Adipose tissue (tissue), 3 donors: ENCODE measurements around the gene IVL. TPM values are rescaled to one million over a fixed set of nuclear protein-coding genes. Genes with fewer than 3 reads are reported as not detected.

ENCODE experiments used
- H3K27ac ChIP-seq: one replicate; pipeline ENCODE4 v1.5.1; 2013; ENCODE audit warnings: low read depth, low read length
- WGBS, 3 donors: extraction: QIAGEN DNeasy Blood & Tissue Kit; methylation state at CpG; one replicate each; pipeline ENCODE4 v1.1.7; 2013; 5-methylcytosine and 5-hydroxymethylcytosine counted together
- polyA plus RNA-seq, 3 donors: library from polyadenylated mRNA; stranded (reverse); fragments of 200-250 nt; gene quantifications; one replicate each; pipeline ENCODE4 v1.2.3, GENCODE V29; 2013
- donor health status: healthy with polysubstance abuse.
- donor health status: Bipolar disorder and iron deficiency.
- donor health status: healthy.

IVL gene, protein sequence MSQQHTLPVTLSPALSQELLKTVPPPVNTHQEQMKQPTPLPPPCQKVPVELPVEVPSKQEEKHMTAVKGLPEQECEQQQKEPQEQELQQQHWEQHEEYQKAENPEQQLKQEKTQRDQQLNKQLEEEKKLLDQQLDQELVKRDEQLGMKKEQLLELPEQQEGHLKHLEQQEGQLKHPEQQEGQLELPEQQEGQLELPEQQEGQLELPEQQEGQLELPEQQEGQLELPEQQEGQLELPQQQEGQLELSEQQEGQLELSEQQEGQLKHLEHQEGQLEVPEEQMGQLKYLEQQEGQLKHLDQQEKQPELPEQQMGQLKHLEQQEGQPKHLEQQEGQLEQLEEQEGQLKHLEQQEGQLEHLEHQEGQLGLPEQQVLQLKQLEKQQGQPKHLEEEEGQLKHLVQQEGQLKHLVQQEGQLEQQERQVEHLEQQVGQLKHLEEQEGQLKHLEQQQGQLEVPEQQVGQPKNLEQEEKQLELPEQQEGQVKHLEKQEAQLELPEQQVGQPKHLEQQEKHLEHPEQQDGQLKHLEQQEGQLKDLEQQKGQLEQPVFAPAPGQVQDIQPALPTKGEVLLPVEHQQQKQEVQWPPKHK
- polyA plus RNA-seq: under 1 TPM in 2 of 3 donors, not detected in 1; 0.06 to 0.40 TPM

GRCh38 chr1:152907686-152908601, at the start of gene IVL:
Gene IVL (plus strand): TSS chr1:152908546. CDS start chr1:152909798, 1,252 bp downstream.
- no peak within 1 kb of the TSS for H3K27ac ChIP-seq
- WGBS, 3 donors: 75 to 86% (median 81%) methylated on average over 4 of the region's 4 CpGs

DNA sequence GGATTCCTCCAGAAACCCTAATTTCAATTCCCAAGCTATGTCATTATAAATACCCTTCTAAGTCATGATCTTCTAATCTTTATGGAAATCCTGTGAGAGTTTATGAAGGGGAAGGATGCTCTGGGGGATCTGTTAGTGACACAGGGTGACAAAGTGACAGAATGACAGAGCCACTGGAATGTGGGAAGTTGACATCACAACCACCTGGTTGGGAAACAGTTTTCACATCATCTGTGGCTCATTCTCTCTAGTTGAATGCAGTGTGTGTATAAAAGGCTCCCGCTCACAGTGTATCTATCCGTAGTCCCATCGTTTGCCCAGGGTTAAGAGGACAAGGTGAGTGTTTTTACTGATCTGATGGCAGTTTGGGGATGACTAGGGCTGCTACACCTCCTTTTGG, 48.6 kb upstream of the IVL start, which contains the start of gene LCE7A:
Gene LCE7A (plus strand): TSS at position 301 of the 400 bp plus-strand sequence. CDS start 702 bp downstream, outside the sequence.
- 74 to 90% (median 87%) methylated on average over 3 of the region's 3 CpGs for WGBS, 3 donors
- H3K27ac ChIP-seq: no peak within 1 kb of the TSS

- H3K27ac ChIP-seq: no peak overlapping the region
- WGBS, 3 donors: 58 to 86% (median 77%) methylated on average over 3 of the region's 3 CpGs
Observed at GRCh38 chr1:152860129-152860528, 48.2 kb upstream of the IVL start.

DNA sequence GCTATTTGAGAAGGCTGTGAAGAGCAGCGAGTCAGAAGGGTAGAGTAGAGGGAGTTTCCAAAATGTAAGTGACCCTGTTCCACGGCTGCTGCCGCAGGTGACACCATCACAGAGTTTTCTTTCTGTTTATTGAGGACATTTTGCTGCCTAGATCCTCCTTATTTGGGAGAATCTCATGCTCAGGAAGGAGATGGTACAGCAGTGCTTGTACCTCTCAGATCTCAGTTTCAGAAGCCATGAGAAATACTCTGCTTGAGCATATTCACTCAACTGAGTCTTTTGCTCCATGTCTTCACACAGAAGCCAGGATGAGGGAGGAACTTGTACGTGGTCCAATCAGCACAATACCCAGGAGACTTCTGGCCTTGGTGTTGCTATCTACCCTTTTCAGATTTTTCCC, 47.0 kb upstream of the IVL start:
- H3K27ac ChIP-seq: no peak overlapping the region
- 62 to 76% (median 72%) methylated on average over 4 of the region's 4 CpGs for WGBS, 3 donors

GRCh38 chr1:152864443-152864842, 43.9 kb upstream of the IVL start:
- no peak overlapping the region for H3K27ac ChIP-seq

DNA sequence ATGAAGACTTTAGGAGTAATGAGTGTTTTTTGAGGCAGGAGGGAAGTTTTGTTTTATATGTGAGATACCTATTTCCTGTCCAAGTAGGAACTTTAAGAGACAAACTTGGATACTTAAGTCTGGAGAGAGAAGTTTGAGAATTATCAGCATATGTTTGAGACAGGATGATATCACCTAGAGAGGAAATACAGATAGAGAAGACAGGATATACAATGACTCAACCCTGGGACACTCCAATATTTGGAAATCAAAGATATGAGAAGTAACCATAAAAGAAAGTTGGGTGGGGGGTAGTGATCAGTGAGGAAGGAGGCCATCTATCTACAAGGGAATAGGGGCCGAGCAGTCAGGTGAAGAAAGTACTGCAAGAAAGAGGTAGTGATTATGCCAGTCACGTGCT, 42.0 kb upstream of the IVL start:
- 49 to 71% (median 70%) methylated on average over 2 of the region's 2 CpGs for WGBS, 3 donors
- no peak overlapping the region for H3K27ac ChIP-seq

- H3K27ac ChIP-seq: no peak overlapping the region
- WGBS, 3 donors: 31 to 35% (median 32%) methylated on average over 9 of the region's 9 CpGs
Observed at GRCh38 chr1:152869808-152870419, 38.4 kb upstream of the IVL start.

DNA sequence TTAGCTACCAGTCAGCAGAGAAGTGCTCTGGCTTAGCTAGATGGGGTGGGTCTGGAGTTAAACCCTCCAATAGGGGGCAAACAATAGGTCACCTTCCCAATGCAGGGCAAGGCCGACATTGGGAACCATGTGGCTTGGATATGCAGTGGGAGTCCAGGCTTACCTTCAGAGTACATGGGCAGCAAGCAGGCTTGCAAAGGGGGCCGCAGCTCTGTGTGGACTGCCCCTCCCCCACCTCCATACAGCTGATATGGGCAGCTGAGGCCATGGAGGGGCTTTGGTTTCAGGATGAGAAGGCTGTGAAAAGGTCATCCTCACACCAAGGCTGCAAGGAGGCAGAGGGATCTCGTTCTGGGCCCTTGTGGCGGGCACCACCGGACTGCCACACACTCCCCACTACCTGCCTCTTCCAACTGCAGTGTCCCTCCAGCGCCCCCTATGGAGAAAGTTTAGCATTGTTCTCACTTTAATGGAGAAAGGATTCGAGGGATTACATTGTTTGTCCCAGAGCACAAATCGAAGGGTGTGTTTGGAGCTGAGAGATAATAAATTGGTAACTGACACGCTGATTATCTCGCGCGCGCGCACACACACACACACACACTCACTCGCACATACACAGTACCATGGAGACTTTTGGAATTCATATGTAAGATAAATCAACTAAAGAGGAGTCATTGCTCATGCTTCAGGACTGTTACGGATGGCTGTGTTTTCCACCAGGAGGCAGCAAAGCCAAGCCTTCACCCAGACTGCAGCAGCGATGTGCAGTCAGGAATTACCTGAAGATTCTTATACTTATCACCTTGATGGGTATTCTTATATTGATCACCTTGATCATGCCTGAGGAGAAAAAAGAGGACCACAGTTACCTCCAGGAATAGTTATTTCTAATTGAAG, 37.3 kb upstream of the IVL start:
- 36 to 53% (median 50%) methylated on average over 16 to 17 of the region's 17 CpGs for WGBS, 3 donors
- H3K27ac ChIP-seq: no peak overlapping the region

DNA sequence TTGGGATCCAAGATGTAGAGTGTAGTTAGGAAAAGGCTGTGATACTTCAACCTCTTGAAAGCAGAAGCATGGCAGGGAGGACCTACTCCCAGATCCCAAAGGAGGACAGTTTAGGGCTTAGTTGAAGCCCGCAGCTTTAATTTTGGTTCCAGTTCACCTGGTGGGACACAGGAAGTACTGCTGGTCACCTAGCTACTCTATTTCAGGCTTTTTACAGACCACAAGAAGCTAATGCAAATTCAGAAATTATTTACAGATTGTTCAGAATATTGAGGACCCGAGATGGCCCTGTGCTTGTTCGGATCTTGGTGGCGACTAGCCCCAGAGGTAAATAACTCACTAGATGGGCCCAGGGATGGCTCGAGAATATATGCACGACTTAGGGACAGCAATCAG, 36.6 kb upstream of the IVL start:
- 84 to 90% (median 90%) methylated on average over 6 of the region's 6 CpGs for WGBS, 3 donors
- H3K27ac ChIP-seq: no peak overlapping the region

- no peak overlapping the region for H3K27ac ChIP-seq
Observed at GRCh38 chr1:152873495-152873894, 34.9 kb upstream of the IVL start.

- H3K27ac ChIP-seq: no peak overlapping the region
- 65 to 85% (median 79%) methylated on average over 1 of the region's 1 CpG for WGBS, 3 donors
Observed at GRCh38 chr1:152876827-152877226, 31.5 kb upstream of the IVL start.

- 0 to 5% (median 3%) methylated on average over 1 of the region's 1 CpG for WGBS, 3 donors
- H3K27ac ChIP-seq: no peak within 1 kb of the TSS
Observed at GRCh38 chr1:152878042-152878441, 30.3 kb upstream of the IVL start, which contains the start of gene SMCP. Gene SMCP (plus strand): TSS chr1:152878322. CDS start chr1:152884423, 6,101 bp downstream.

GRCh38 chr1:152879559-152880198, 28.7 kb upstream of the IVL start:
- H3K27ac ChIP-seq: no peak overlapping the region

DNA sequence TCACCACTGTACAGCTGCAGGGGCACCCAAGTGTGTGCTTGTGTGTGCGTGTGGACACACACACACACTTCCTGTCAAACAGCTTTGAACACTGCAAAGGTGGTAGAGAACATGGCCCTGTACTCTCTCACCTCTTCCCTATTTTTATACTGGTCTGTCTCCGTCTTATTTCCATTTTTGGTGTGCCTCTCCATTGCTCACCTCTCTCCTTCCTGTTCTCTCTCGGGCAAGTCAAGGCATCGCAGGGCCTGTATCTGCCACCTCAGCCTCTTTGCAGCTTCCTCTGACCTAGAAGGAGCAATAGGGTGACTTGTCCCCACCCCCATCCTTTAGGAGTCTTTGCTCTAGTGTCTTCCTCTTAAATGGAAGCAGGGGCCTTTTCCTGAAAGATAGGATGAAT, 28.0 kb upstream of the IVL start:
- no peak overlapping the region for H3K27ac ChIP-seq
- WGBS, 3 donors: 69 to 77% (median 76%) methylated on average over 4 of the region's 4 CpGs

DNA sequence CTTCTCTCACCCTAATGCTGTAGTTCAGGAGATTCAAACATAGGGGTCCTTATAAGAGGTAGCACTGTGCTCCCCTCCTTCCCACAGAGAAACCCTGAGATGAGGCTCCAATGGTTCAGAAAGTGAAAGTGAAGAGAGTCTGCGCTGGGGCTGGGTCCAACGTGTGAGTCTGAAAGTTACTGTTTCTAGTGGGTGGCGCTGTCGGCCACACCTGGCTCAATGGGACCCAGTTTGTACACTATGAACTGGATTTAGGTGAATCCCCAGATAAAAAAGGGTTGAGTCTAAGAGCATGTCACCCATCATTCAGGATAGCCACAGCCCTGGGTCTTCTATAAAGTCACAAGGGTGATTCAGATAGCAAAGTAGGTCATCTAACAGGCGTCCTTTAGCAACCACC, 27.4 kb upstream of the IVL start:
- 71 to 80% (median 77%) methylated on average over 5 of the region's 5 CpGs for WGBS, 3 donors
- no peak overlapping the region for H3K27ac ChIP-seq

- no peak overlapping the region for H3K27ac ChIP-seq
Observed at GRCh38 chr1:152884085-152884484, 24.3 kb upstream of the IVL start.

DNA sequence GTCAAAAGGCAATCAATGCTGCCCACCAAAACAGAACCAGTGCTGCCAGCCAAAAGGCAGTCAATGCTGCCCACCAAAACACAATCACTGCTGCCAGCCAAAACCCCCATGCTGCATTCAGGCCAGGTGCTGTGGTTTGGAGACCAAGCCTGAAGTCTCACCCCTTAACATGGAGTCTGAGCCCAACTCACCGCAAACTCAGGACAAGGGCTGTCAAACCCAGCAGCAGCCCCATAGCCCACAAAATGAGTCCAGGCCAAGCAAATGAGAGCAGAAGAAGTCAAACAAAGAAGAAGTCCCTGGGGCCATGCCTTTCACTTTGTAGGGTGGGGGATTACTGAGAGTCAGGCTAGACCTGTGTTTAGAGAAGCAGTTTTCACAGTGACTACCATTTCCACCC, 23.8 kb upstream of the IVL start:
- WGBS, 3 donors: 93 to 100% (median 100%) methylated on average over 1 of the region's 1 CpG
- H3K27ac ChIP-seq: no peak overlapping the region
